GM06990 (cell line): ENCODE data around the gene TGFBR3.

Source experiments
- DNase-seq: peaks from one replicate; pipeline ENCODE4 v3.0.0-alpha.2; 2011; ENCODE audit not compliant: insufficient read length; ENCODE audit errors: extremely low read depth
- H3K27me3 ChIP-seq: replicated peaks from 2 replicates; pipeline ENCODE4 v1.6.0; 2011; ENCODE audit warnings: low read length; ENCODE audit not compliant: control insufficient read depth, insufficient read depth
- H3K36me3 ChIP-seq: 2 replicates; pipeline ENCODE4 v1.5.1; 2011; ENCODE audit warnings: low read length; ENCODE audit not compliant: control insufficient read depth, insufficient read depth
- H3K4me3 ChIP-seq: replicated peaks from 2 replicates; pipeline ENCODE4 v1.5.1; 2011; ENCODE audit warnings: low read depth, mild to moderate bottlenecking, control low read depth, low read length
- CTCF ChIP-seq: IDR thresholded peaks from 2 replicates; pipeline ENCODE4 v1.5.1; 2011; ENCODE audit warnings: low read length, control low read depth, mild to moderate bottlenecking, inconsistent platforms; ENCODE audit not compliant: insufficient read depth, poor library complexity, severe bottlenecking

Gene TGFBR3

GRCh38 chr1:91725989-91726721 is 159.8 kb downstream of the TGFBR3 start:
- Histone ChIP-seq H3K4me3 (no peak overlapping the region), H3K36me3 (no peaks in the 10 kb centered on the region; the same call in 1 of the 2 replicates), H3K27me3 (no peaks in the 10 kb centered on the region)
- no peak for TF ChIP-seq CTCF
- no peak for DNase-seq

GRCh38 chr1:91725618-91725988 is 160.3 kb downstream of the TGFBR3 start:
- no peaks in the 10 kb centered on the region; the same call in 1 of the 2 replicates for H3K36me3 ChIP-seq
- TF ChIP-seq CTCF, result no peak
- no peak for DNase-seq
- H3K27me3 ChIP-seq, result no peaks in the 10 kb centered on the region
- H3K4me3 ChIP-seq, result no peak overlapping the region

GRCh38 chr1:91724644-91725043 is 161.3 kb downstream of the TGFBR3 start:
- no peak for TF ChIP-seq CTCF
- no peaks in the 10 kb centered on the region for H3K27me3 ChIP-seq
- no peak overlapping the region for H3K4me3 ChIP-seq
- no peak for DNase-seq
- peaks cover 3% of the 10 kb centered on the region for H3K36me3 ChIP-seq

- Histone ChIP-seq H3K4me3 (no peak overlapping the region), H3K27me3 (no peaks in the 10 kb centered on the region), H3K36me3 (peaks cover 3% of the 10 kb centered on the region)
- DNase-seq, result no peak
- no peak for TF ChIP-seq CTCF
Measured at GRCh38 chr1:91724231-91724630, 161.7 kb downstream of the TGFBR3 start.

- H3K27me3 ChIP-seq, result no peaks in the 10 kb centered on the region
Measured at GRCh38 chr1:91720044-91720443, 165.9 kb downstream of the TGFBR3 start.

More at GRCh38 chr1:91720044-91720443, 165.9 kb downstream of the TGFBR3 start:
- DNase-seq, result no peak
- H3K36me3 ChIP-seq, result peaks cover 3% of the 10 kb centered on the region
- no peak for TF ChIP-seq CTCF
- H3K4me3 ChIP-seq, result no peak overlapping the region
